HG03025 (cell line): ENCODE data around the gene FOXO3B.
"Not testable (repeated sequence)": the region's sequence is repeated elsewhere in the genome, so short reads cannot be mapped to it uniquely, and the experiment has no call there.

Experiments
- ATAC-seq: cut with Tn5 transposase; IDR thresholded peaks from one replicate; pipeline ENCODE4 v1.9.1; 2021; ENCODE audit warnings: mild to moderate bottlenecking, moderate library complexity; ENCODE audit not compliant: unreplicated experiment, low FRiP score

The FOXO3B gene

GRCh38 chr17:18681767-18682571 is at the start of gene FOXO3B:
FOXO3B (minus strand) TSS chr17:18682314; CDS start chr17:18681651, 663 bp downstream.
- ATAC-seq, result peak; percentile 91

- not testable (repeated sequence) for ATAC-seq
Observed at GRCh38 chr17:18723509-18723908, 41.4 kb upstream of the FOXO3B start.

GRCh38 chr17:18722612-18723011 is 40.5 kb upstream of the FOXO3B start:
- ATAC-seq, result not testable (repeated sequence)

GRCh38 chr17:18721775-18722547 is 39.8 kb upstream of the FOXO3B start:
- not testable (repeated sequence) for ATAC-seq

- ATAC-seq, result not testable (repeated sequence)
Observed at GRCh38 chr17:18719428-18720110, 37.5 kb upstream of the FOXO3B start.

- ATAC-seq, result not testable (repeated sequence)
Observed at GRCh38 chr17:18718643-18719427, 36.7 kb upstream of the FOXO3B start.

GRCh38 chr17:18712354-18712999 is 30.4 kb upstream of the FOXO3B start:
- not testable (repeated sequence) for ATAC-seq

GRCh38 chr17:18708215-18708614 is 26.1 kb upstream of the FOXO3B start:
- not testable (repeated sequence) for ATAC-seq

GRCh38 chr17:18705955-18706354 is 23.8 kb upstream of the FOXO3B start:
- not testable (repeated sequence) for ATAC-seq

- ATAC-seq, result not testable (repeated sequence)
Observed at GRCh38 chr17:18698473-18699103, 16.5 kb upstream of the FOXO3B start.

GRCh38 chr17:18695143-18695542 is 13.0 kb upstream of the FOXO3B start:
- not testable (repeated sequence) for ATAC-seq

- ATAC-seq, result not testable (repeated sequence)
Observed at GRCh38 chr17:18682668-18683067, 554 bp upstream of the FOXO3B start.

- ATAC-seq, result not testable (repeated sequence)
Observed at GRCh38 chr17:18677381-18677780, 4.7 kb downstream of the FOXO3B start.

GRCh38 chr17:18676928-18677327 is 5.2 kb downstream of the FOXO3B start:
- not testable (repeated sequence) for ATAC-seq

GRCh38 chr17:18672395-18673227 is 9.5 kb downstream of the FOXO3B start:
- ATAC-seq, result not testable (repeated sequence)

GRCh38 chr17:18668625-18669024 is 13.5 kb downstream of the FOXO3B start:
- ATAC-seq, result not testable (repeated sequence)

GRCh38 chr17:18667535-18667934 is 14.6 kb downstream of the FOXO3B start:
- not testable (repeated sequence) for ATAC-seq

- ATAC-seq, result not testable (repeated sequence)
Observed at GRCh38 chr17:18666326-18666725, 15.8 kb downstream of the FOXO3B start.
